HepG2 (cell line): ENCODE data around the gene LRTM2.

Experiments
- CC2D1A ChIP-seq: sonication (generic); formaldehyde crosslinking; IDR thresholded peaks from 2 replicates; pipeline ENCODE4 v1.8.1; 2023; ENCODE audit warnings: mild to moderate bottlenecking, missing genetic modification reagents
- MEIS1 ChIP-seq: sonication (generic); formaldehyde crosslinking; IDR thresholded peaks from 2 replicates; pipeline ENCODE4 v1.9.0; 2021; ENCODE audit warnings: mild to moderate bottlenecking, missing genetic modification reagents, moderate library complexity, borderline replicate concordance
- NR3C1 ChIP-seq: sonication (generic); formaldehyde crosslinking; IDR thresholded peaks from 2 replicates; pipeline ENCODE4 v1.4.0; 2020; ENCODE audit warnings: missing genetic modification reagents
- REST ChIP-seq, 2 experiments: IDR thresholded peaks; 2 replicates each; pipeline ENCODE4 v1.6.1; 2011 to 2012; ENCODE audit warnings: low read length in 2 of 2, borderline replicate concordance in 1 of 2, low read depth in 1 of 2, mild to moderate bottlenecking in 1 of 2, moderate library complexity in 1 of 2
- RFX5 ChIP-seq: IDR thresholded peaks from 2 replicates; pipeline ENCODE4 v1.6.1; 2011; ENCODE audit warnings: low read depth, low read length, improper control_type of control experiment
- SETDB1 ChIP-seq: sonication (generic); formaldehyde crosslinking; IDR thresholded peaks from 2 replicates; pipeline ENCODE4 v1.5.1; 2020; ENCODE audit warnings: missing genetic modification reagents, mild to moderate bottlenecking, borderline replicate concordance
- SMC3 ChIP-seq: IDR thresholded peaks from 2 replicates; pipeline ENCODE4 v1.6.1; 2011; ENCODE audit warnings: low read length, improper control_type of control experiment
- SOX5 ChIP-seq: IDR thresholded peaks from 2 replicates; pipeline ENCODE4 v1.6.1; 2016; ENCODE audit warnings: borderline replicate concordance
- TCF12 ChIP-seq, 2 experiments: fragments of 450-650 bp in 1 of 2; sonication (generic) in 1 of 2; formaldehyde crosslinking in 1 of 2; IDR thresholded peaks; 2 replicates each; pipeline versions ENCODE4 v1.6.1 to v1.8.0; 2017 to 2022; ENCODE audit warnings: antibody characterized with exemption in 1 of 2, mild to moderate bottlenecking in 1 of 2, missing genetic modification reagents in 1 of 2, moderate library complexity in 1 of 2
- TFAP4 ChIP-seq: sonication (generic); IDR thresholded peaks from 2 replicates; pipeline ENCODE4 v1.6.1; 2016; ENCODE audit warnings: low read depth, borderline replicate concordance
- ZNF124 ChIP-seq: sonication (generic); formaldehyde crosslinking; IDR thresholded peaks from 2 replicates; pipeline ENCODE4 v1.4.0; 2020; ENCODE audit warnings: missing genetic modification reagents
- ZNF232 ChIP-seq: sonication (generic); formaldehyde crosslinking; IDR thresholded peaks from 2 replicates; pipeline ENCODE4 v1.4.0; 2020; ENCODE audit warnings: missing genetic modification reagents, borderline replicate concordance
- ZNF281 ChIP-seq: sonication (generic); formaldehyde crosslinking; IDR thresholded peaks from 2 replicates; pipeline ENCODE4 v1.4.0; 2020; ENCODE audit warnings: missing genetic modification reagents, borderline replicate concordance
- ZNF317 ChIP-seq: sonication (generic); formaldehyde crosslinking; IDR thresholded peaks from 2 replicates; pipeline ENCODE4 v1.5.0; 2020; ENCODE audit warnings: mild to moderate bottlenecking, missing genetic modification reagents

GRCh38 chr12:1797011-1797901 is 23.1 kb upstream of the LRTM2 start:
- TF ChIP-seq ZNF124 (CRISPR knock-in tag) = no peak
- no peak for TF ChIP-seq SETDB1
- TF ChIP-seq MEIS1 (CRISPR knock-in tag) = no peak
- no peak for TF ChIP-seq REST (IDR thresholded peaks at IDR 0.05; ENCODE audit: borderline replicate concordance in 1 of 2, low read depth in 1 of 2, low read length in 2 of 2)
- no peak for TF ChIP-seq TCF12 (IDR thresholded peaks at IDR 0.05)
- no peak for TF ChIP-seq TCF12 (CRISPR knock-in tag; IDR thresholded peaks at IDR 0.05)
- TF ChIP-seq SOX5 (CRISPR knock-in tag) = no peak
- TF ChIP-seq SMC3 = no peak
- TF ChIP-seq TFAP4 = no peak
- TF ChIP-seq ZNF317 = no peak
- no peak for TF ChIP-seq RFX5
- TF ChIP-seq CC2D1A (CRISPR knock-in tag) = no peak
- no peak for TF ChIP-seq NR3C1 (CRISPR knock-in tag)
- TF ChIP-seq ZNF232 (CRISPR knock-in tag) = no peak
- no peak for TF ChIP-seq ZNF281 (CRISPR knock-in tag)
